Immature natural killer cell (primary cell): Measurements from ENCODE around the gene WDR37. TPM values are rescaled to one million over a fixed set of nuclear protein-coding genes. Genes with fewer than 3 reads are reported as not detected.
A peak's percentile ranks its signal among the peaks of the same experiment; 100 is the strongest.

ENCODE experiments used
- DNase-seq, 3 donors: peaks; one replicate each; pipeline ENCODE4 v3.0.0; 2022; ENCODE audit warnings: mixed read lengths in 1 of 3
- H3K27ac Mint-ChIP-seq, 6 donors: one replicate each; pipeline ENCODE4 v1.8.0; 2020; ENCODE audit warnings: mixed read lengths in 6 of 6, mild to moderate bottlenecking in 5 of 6, inconsistent platforms in 4 of 6, moderate library complexity in 3 of 6
- H3K27me3 Mint-ChIP-seq, 3 donors: one replicate each; pipeline ENCODE4 v1.8.0; 2020 to 2021; ENCODE audit warnings: low read depth in 3 of 3, mild to moderate bottlenecking in 3 of 3, mixed read lengths in 3 of 3, moderate library complexity in 3 of 3, inconsistent platforms in 1 of 3
- H3K36me3 Mint-ChIP-seq, 3 donors: one replicate each; pipeline ENCODE4 v1.8.0; 2020; ENCODE audit warnings: mixed read lengths in 3 of 3, inconsistent platforms in 2 of 3, mild to moderate bottlenecking in 2 of 3
- H3K4me1 Mint-ChIP-seq, 2 donors: one replicate each; pipeline ENCODE4 v1.8.0; 2020; ENCODE audit warnings: inconsistent platforms in 2 of 2, mild to moderate bottlenecking in 2 of 2, mixed read lengths in 2 of 2, moderate library complexity in 1 of 2
- H3K4me3 Mint-ChIP-seq, 5 donors: one replicate each; pipeline ENCODE4 v1.8.0; 2020; ENCODE audit warnings: mild to moderate bottlenecking in 5 of 5, mixed read lengths in 5 of 5, inconsistent platforms in 3 of 5, moderate library complexity in 3 of 5
- H3K9me3 Mint-ChIP-seq, 6 donors: one replicate each; pipeline ENCODE4 v1.8.0; 2020; ENCODE audit warnings: mild to moderate bottlenecking in 6 of 6, mixed read lengths in 6 of 6, inconsistent platforms in 4 of 6, moderate library complexity in 3 of 6
- polyA plus RNA-seq, 3 donors: library from polyadenylated mRNA; unstranded; fragments of 300-500 nt; fragmentation: Illumina TruSeq; gene quantifications; one replicate each; pipeline ENCODE4 v1.2.3, GENCODE V29; 2021

The WDR37 gene
- polyA plus RNA-seq, 3 donors from 2014 or later, result 16.7 to 32.2 (median 26.5) TPM

DNA sequence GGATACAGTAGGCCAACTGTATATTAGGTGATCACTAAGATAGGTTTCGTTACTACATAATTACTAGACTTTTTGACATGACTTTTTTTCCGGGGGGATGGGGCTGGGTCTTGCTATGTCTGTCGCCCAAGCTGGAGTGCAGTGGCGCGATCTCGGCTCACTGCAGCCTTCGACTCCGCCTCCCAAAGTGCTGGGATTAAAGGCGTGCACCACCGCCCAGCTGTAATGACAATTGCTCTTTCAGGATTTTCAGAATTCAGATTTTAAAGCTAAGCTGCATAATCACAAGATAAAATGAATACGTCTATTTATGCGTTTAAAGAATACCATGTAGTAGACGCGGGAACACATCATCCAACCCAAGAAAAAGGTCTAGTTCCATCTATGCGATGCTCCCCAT is 8.2 kb upstream of the WDR37 start:
- Mint-ChIP-seq H3K9me3 (no peaks in the 10 kb centered on the region), H3K4me3 (peak overlapping the region; percentile 93 to 98 (median 95)), H3K27ac (peak overlapping the region; percentile 98 to 100 (median 99)), H3K36me3 (peaks cover 4 to 13% (median 9%) of the 10 kb centered on the region in 3 donors), H3K4me1 (peaks cover 66 to 82% of the 10 kb centered on the region in 2 donors), H3K27me3 (peaks cover 28 to 38% (median 28%) of the 10 kb centered on the region in 3 donors)
- peak in 1 of 3 donors; percentile 30 for DNase-seq

DNA sequence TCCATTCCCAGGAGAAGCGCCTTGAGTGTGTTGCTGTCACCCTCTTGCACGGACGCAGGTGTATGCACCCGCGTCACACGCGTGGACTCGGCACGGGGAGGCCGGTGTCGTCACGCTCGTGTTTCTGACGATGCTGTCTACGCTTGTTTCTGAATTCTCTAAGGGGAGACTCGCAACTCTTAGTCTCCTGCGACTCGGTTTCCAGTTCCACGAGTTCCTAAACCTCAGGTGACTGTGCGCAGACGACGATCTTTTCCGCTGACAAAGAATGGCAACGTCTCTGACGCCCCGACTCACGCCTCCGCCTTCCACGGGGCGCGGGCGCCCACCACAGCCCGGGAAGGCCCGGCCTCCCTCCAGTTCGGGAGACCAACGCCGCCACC is 7.8 kb upstream of the WDR37 start:
- DNase-seq, result no peak
- Mint-ChIP-seq H3K36me3 (peaks cover 4 to 13% (median 5%) of the 10 kb centered on the region in 3 donors), H3K4me3 (peak overlapping the region; percentile 93 to 98 (median 95)), H3K4me1 (peaks cover 66 to 82% of the 10 kb centered on the region in 2 donors), H3K27ac (peak overlapping the region; percentile 98 to 100 (median 99)), H3K27me3 (peaks cover 27 to 37% (median 28%) of the 10 kb centered on the region in 3 donors), H3K9me3 (no peaks in the 10 kb centered on the region)

DNA sequence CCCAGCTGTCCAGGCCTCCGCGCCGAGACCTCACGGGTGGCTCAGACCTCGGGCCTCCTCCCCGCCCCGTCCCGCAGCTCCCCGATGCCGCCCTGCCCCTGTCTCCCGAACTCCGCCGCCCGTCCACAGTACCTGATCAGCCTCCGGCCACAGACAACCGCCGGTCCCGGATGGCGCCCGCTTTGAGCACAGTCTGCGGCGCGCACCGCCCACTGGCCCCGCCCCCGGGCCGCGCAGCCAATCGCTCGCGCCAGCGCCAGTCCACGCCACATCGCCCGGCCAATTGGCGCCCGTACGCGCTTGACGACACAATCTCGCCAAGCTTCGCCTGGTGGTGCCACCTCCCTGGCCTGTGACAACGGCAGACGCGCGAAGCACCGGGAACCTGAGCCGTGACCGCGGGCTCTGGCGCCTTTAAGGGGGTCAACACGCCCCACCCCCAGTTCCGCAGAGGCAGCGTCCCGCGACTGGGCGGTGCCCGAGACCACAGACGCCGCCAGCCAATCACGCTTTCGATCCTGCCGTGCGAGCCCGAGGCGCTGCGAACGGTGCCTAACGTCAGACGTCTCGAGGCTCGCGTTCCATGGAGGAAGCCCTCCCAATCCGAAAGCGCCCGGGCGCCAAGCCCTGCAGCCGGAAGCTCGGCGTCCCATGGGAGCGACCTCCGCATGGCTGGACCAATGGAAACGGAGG is 7.3 kb upstream of the WDR37 start, which contains the start of gene IDI1:
Gene IDI1 (minus strand): TSS at position 388 of the 693 bp plus-strand sequence. CDS start 116 bp downstream, at position 272.
- DNase-seq, result peak; percentile 99
- Mint-ChIP-seq H3K27me3 (peaks cover 24 to 35% (median 26%) of the 10 kb centered on the region in 3 donors), H3K4me1 (peaks cover 66 to 82% of the 10 kb centered on the region in 2 donors), H3K9me3 (no peaks in the 10 kb centered on the region), H3K27ac (peak within 1 kb of the TSS; percentile 98 to 100 (median 99)), H3K4me3 (peak within 1 kb of the TSS; percentile 93 to 98 (median 95)), H3K36me3 (peaks cover 8 to 14% (median 9%) of the 10 kb centered on the region in 3 donors)

GRCh38 chr10:1049425-1049958 is 6.7 kb upstream of the WDR37 start:
- H3K36me3 Mint-ChIP-seq, result peaks cover 8 to 14% (median 10%) of the 10 kb centered on the region in 3 donors
- peak overlapping the region; percentile 93 to 98 (median 95) for H3K4me3 Mint-ChIP-seq
- no peaks in the 10 kb centered on the region for H3K9me3 Mint-ChIP-seq
- H3K27me3 Mint-ChIP-seq, result peaks cover 24 to 33% (median 24%) of the 10 kb centered on the region in 3 donors
- no peak for DNase-seq
- H3K4me1 Mint-ChIP-seq, result peaks cover 65 to 82% of the 10 kb centered on the region in 2 donors
- H3K27ac Mint-ChIP-seq, result peak overlapping the region; percentile 98 to 100 (median 99)

GRCh38 chr10:1050145-1050544 is 6.0 kb upstream of the WDR37 start:
- peaks cover 24 to 30% (median 24%) of the 10 kb centered on the region in 3 donors for H3K27me3 Mint-ChIP-seq
- H3K9me3 Mint-ChIP-seq, result no peaks in the 10 kb centered on the region

DNA sequence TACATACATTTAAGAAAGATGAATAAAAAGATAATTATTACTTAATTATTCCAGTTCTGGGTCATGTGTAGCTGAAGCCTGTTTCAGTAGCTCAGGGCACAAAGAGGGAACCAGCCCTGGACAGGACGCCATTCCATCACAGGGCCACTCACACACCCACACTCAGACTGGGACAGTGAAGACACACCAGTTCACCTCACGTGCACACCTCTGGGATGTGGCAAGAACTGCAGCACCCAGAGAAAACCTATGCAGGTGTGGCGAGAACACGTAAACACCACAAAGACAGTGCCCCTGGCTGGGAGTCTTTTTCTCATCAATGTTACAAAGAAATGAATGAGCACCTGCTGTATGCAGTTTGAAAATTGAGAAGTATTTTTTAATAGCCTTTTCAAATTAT is 5.6 kb upstream of the WDR37 start:
- DNase-seq, result no peak
- Mint-ChIP-seq H3K4me3 (peak overlapping the region; percentile 61 to 98 (median 95)), H3K27me3 (peaks cover 24 to 26% (median 24%) of the 10 kb centered on the region in 3 donors), H3K9me3 (no peaks in the 10 kb centered on the region), H3K4me1 (peaks cover 65 to 82% of the 10 kb centered on the region in 2 donors), H3K36me3 (peaks cover 8 to 14% (median 10%) of the 10 kb centered on the region in 3 donors), H3K27ac (peak overlapping the region; percentile 90 to 100 (median 99))

More at GRCh38 chr10:1050145-1050544, 6.0 kb upstream of the WDR37 start:
- Mint-ChIP-seq H3K4me1 (peaks cover 65 to 82% of the 10 kb centered on the region in 2 donors), H3K4me3 (peak overlapping the region; percentile 93 to 98 (median 95)), H3K36me3 (peaks cover 8 to 14% (median 10%) of the 10 kb centered on the region in 3 donors), H3K27ac (peak overlapping the region; percentile 98 to 100 (median 99))
- DNase-seq, result no peak

DNA sequence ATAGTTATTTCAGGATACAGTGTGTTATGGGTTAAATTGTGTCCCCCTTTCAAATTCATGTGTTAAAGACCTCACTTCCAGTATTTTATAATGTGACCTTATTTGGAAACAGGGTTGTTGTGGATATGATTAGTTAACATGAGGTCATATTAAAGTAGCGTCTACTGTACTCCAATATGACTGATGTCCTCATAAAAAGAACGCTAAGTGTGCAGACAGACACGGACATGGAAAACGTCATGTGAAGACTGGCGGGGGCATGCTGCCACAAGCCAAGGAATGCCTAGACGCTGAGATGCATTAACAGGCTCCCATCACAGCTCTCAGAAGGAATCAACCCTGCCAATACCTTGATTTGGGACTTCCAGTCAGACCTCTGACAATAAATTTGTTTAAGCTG is 1.5 kb upstream of the WDR37 start:
- no peak for DNase-seq
- H3K36me3 Mint-ChIP-seq, result peaks cover 6 to 16% (median 8%) of the 10 kb centered on the region in 3 donors
- H3K4me3 Mint-ChIP-seq, result peak overlapping the region; percentile 72 to 97 (median 93)
- peak overlapping the region; percentile 95 to 99 (median 98) for H3K27ac Mint-ChIP-seq
- H3K4me1 Mint-ChIP-seq, result peaks cover 79 to 90% of the 10 kb centered on the region in 2 donors
- H3K9me3 Mint-ChIP-seq, result no peaks in the 10 kb centered on the region
- H3K27me3 Mint-ChIP-seq, result peaks cover 9 to 25% (median 15%) of the 10 kb centered on the region in 3 donors

GRCh38 chr10:1057106-1057657 is 997 bp downstream of the WDR37 start:
- H3K4me1 Mint-ChIP-seq, result peaks cover 85 to 90% of the 10 kb centered on the region in 2 donors
- H3K9me3 Mint-ChIP-seq, result no peaks in the 10 kb centered on the region
- H3K4me3 Mint-ChIP-seq, result peak overlapping the region; percentile 84 to 98 (median 93)
- H3K27ac Mint-ChIP-seq, result peak overlapping the region; percentile 92 to 99 (median 96)
- DNase-seq, result no peak
- H3K27me3 Mint-ChIP-seq, result peaks cover 9 to 23% (median 15%) of the 10 kb centered on the region in 3 donors
- peaks cover 6 to 14% (median 8%) of the 10 kb centered on the region in 3 donors for H3K36me3 Mint-ChIP-seq

- Mint-ChIP-seq H3K4me1 (peaks cover 87 to 90% of the 10 kb centered on the region in 2 donors), H3K9me3 (no peaks in the 10 kb centered on the region), H3K4me3 (peak overlapping the region; percentile 84 to 98 (median 93)), H3K27me3 (peaks cover 9 to 23% (median 15%) of the 10 kb centered on the region in 3 donors), H3K27ac (peak overlapping the region; percentile 92 to 99 (median 96)), H3K36me3 (peaks cover 6 to 9% (median 8%) of the 10 kb centered on the region in 3 donors)
- DNase-seq, result no peak
Observed at GRCh38 chr10:1058017-1058416, 1.8 kb downstream of the WDR37 start.

GRCh38 chr10:1059902-1060301 is 3.7 kb downstream of the WDR37 start:
- H3K9me3 Mint-ChIP-seq, result peaks cover 0 to 1% (median 0%) of the 10 kb centered on the region in 6 donors
- H3K4me3 Mint-ChIP-seq, result peak overlapping the region in 3 of 5 donors; percentile 20 to 57 (median 40)
- H3K27me3 Mint-ChIP-seq, result peaks cover 13 to 30% (median 15%) of the 10 kb centered on the region in 3 donors

GRCh38 chr10:1061930-1062774 is 6.0 kb downstream of the WDR37 start:
- Mint-ChIP-seq H3K27me3 (peaks cover 4 to 17% (median 9%) of the 10 kb centered on the region in 3 donors), H3K36me3 (peaks cover 0 to 9% (median 2%) of the 10 kb centered on the region in 3 donors), H3K4me1 (peaks cover 95 to 97% of the 10 kb centered on the region in 2 donors), H3K27ac (peak overlapping the region; percentile 85 to 96 (median 93)), H3K9me3 (peaks cover 0 to 1% (median 0%) of the 10 kb centered on the region in 6 donors), H3K4me3 (peak overlapping the region; percentile 60 to 88 (median 85))
- no peak for DNase-seq

More at GRCh38 chr10:1059902-1060301, 3.7 kb downstream of the WDR37 start:
- DNase-seq, result no peak
- H3K27ac Mint-ChIP-seq, result peak overlapping the region; percentile 84 to 96 (median 91)
- peaks cover 0 to 8% (median 2%) of the 10 kb centered on the region in 3 donors for H3K36me3 Mint-ChIP-seq
- H3K4me1 Mint-ChIP-seq, result peaks cover 87 to 90% of the 10 kb centered on the region in 2 donors

GRCh38 chr10:1063232-1063865 is 7.2 kb downstream of the WDR37 start:
- peak; percentile 64 to 68 (median 65) for DNase-seq
- Mint-ChIP-seq H3K9me3 (peaks cover 0 to 1% (median 0%) of the 10 kb centered on the region in 6 donors), H3K4me1 (peaks cover 95 to 97% of the 10 kb centered on the region in 2 donors), H3K36me3 (peaks cover 0 to 9% (median 0%) of the 10 kb centered on the region in 3 donors), H3K4me3 (peak overlapping the region; percentile 60 to 88 (median 85)), H3K27me3 (peaks cover 0 to 10% (median 6%) of the 10 kb centered on the region in 3 donors), H3K27ac (peak overlapping the region; percentile 85 to 96 (median 93))
